HepG2 (cell line): ENCODE data around the gene RSBN1L. TPM values are rescaled to one million over a fixed set of nuclear protein-coding genes. Genes with fewer than 3 reads are reported as not detected.

Source experiments
- ATAC-seq: fragments of 200-7000 bp; cut with Tn5 transposase; 3 replicates; pipeline ENCODE4 v1.9.1; 2020; ENCODE audit warnings: mild to moderate bottlenecking, moderate library complexity
- BruUV-seq: library from RNA; stranded (reverse); fragments of 400-500 nt; replicated peaks from 2 replicates; lab custom pipeline; 2021; lab: Mats Ljungman, UMichigan
- CTCF ChIA-PET: fragments of 300-600 bp; formaldehyde crosslinking; extraction: SDS; loops from one replicate; lab custom pipeline; 2021; ENCODE audit warnings: low total read pairs, inconsistent platforms, low intra/inter-chr PET ratio; lab: Yijun Ruan, JAX
- POLR2A ChIA-PET: fragments of 350-600 bp; sonication (Branson Sonifier 250); formaldehyde crosslinking; loops from one replicate; lab custom pipeline; 2020; ENCODE audit warnings: antibody characterized with exemption, inconsistent platforms; lab: Yijun Ruan, JAX
- DNase-seq: peaks from one replicate; pipeline ENCODE4 v3.0.0-alpha.2; 2015; ENCODE audit warnings: low spot score
- FAIRE-seq: peaks from 3 replicates; lab custom pipeline; 2011; peaks lifted over from hg19 to GRCh38; lab: Jason Lieb, UNC
- H2AFZ ChIP-seq: one replicate; pipeline ENCODE4 v1.6.1; 2011; ENCODE audit warnings: low read length, inconsistent platforms
- H3K27ac ChIP-seq: fragments of 300-600 bp; 3 replicates; pipeline ENCODE4 v1.8.0; 2011; ENCODE audit warnings: mixed run types, mild to moderate bottlenecking, mixed read lengths, low read length, inconsistent platforms; ENCODE audit not compliant: insufficient read depth; ENCODE audit errors: extremely low read length
- H3K27me3 ChIP-seq, 2 experiments: fragments of 200-600 bp in 1 of 2; 2 replicates in 1 of 2; 3 replicates in 1 of 2; pipeline versions ENCODE4 v1.6.0 to v1.8.0; 2011; ENCODE audit warnings: low read length in 2 of 2, mild to moderate bottlenecking in 2 of 2, moderate library complexity in 2 of 2, inconsistent platforms in 1 of 2; ENCODE audit not compliant: insufficient read depth in 2 of 2, control insufficient read depth in 1 of 2
- H3K36me3 ChIP-seq, 2 experiments: fragments of 200-600 bp in 1 of 2; replicated peaks in 1 of 2; 2 replicates in 1 of 2; 3 replicates in 1 of 2; pipeline versions ENCODE4 v1.5.1 to v1.8.0; 2011; ENCODE audit warnings: low read length in 2 of 2, inconsistent platforms in 1 of 2; ENCODE audit not compliant: insufficient read depth in 2 of 2, control insufficient read depth in 1 of 2
- H3K4me1 ChIP-seq: 2 replicates; pipeline ENCODE4 v1.5.1; 2012; ENCODE audit warnings: low read length, inconsistent platforms; ENCODE audit not compliant: insufficient read depth
- H3K4me2 ChIP-seq: 2 replicates; pipeline ENCODE4 v1.6.0; 2011; ENCODE audit warnings: low read depth, low read length, inconsistent platforms
- H3K4me3 ChIP-seq, 3 experiments: fragments of 200-600 bp in 1 of 3; sonication (generic), shearing (Covaris generic) in 1 of 3; replicated peaks in 1 of 3; 2 replicates each; pipeline ENCODE4 v1.5.1; 2011 to 2016; ENCODE audit warnings: low read length in 3 of 3, inconsistent platforms in 2 of 3, low read depth in 2 of 3, mild to moderate bottlenecking in 2 of 3, control low read depth in 1 of 3, mixed read lengths in 1 of 3; ENCODE audit not compliant: insufficient read depth in 1 of 3
- H3K79me2 ChIP-seq: one replicate; pipeline ENCODE4 v1.6.1; 2011; ENCODE audit warnings: low read length, inconsistent platforms; ENCODE audit not compliant: insufficient read depth
- H3K9ac ChIP-seq: 2 replicates; pipeline ENCODE4 v1.6.0; 2011; ENCODE audit warnings: mild to moderate bottlenecking, low read depth, low read length, inconsistent platforms; ENCODE audit not compliant: insufficient read depth
- H3K9me3 ChIP-seq: 2 replicates; pipeline ENCODE4 v1.5.1; 2012; ENCODE audit warnings: mild to moderate bottlenecking, low read length
- H4K20me1 ChIP-seq: 2 replicates; pipeline ENCODE4 v1.6.0; 2011; ENCODE audit warnings: inconsistent platforms, mild to moderate bottlenecking, low read length, moderate library complexity; ENCODE audit not compliant: insufficient read depth
- AKAP8 ChIP-seq: sonication (generic); formaldehyde crosslinking; IDR thresholded peaks from 2 replicates; pipeline ENCODE4 v1.5.1; 2020; ENCODE audit warnings: mild to moderate bottlenecking, missing genetic modification reagents
- CC2D1A ChIP-seq: sonication (generic); formaldehyde crosslinking; IDR thresholded peaks from 2 replicates; pipeline ENCODE4 v1.8.1; 2023; ENCODE audit warnings: mild to moderate bottlenecking, missing genetic modification reagents
- CHD2 ChIP-seq: IDR thresholded peaks from 2 replicates; pipeline ENCODE4 v1.6.1; 2011; ENCODE audit warnings: low read depth, low read length, improper control_type of control experiment
- HDAC2 ChIP-seq: sonication (generic); formaldehyde crosslinking; IDR thresholded peaks from 2 replicates; pipeline ENCODE4 v1.4.0; 2020; ENCODE audit warnings: missing genetic modification reagents
- MIXL1 ChIP-seq: IDR thresholded peaks from 2 replicates; pipeline ENCODE4 v1.6.1; 2016
- NKX3-1 ChIP-seq: sonication (generic); formaldehyde crosslinking; IDR thresholded peaks from 2 replicates; pipeline ENCODE4 v1.5.0; 2020; ENCODE audit warnings: missing genetic modification reagents
- PCBP2 ChIP-seq: fragments of 200-400 bp; formaldehyde crosslinking; optimal IDR thresholded peaks from 2 replicates; pipeline ENCODE3; 2018; ENCODE audit warnings: low read length, low read depth; ENCODE audit not compliant: poor library complexity, severe bottlenecking
- PRDM4 ChIP-seq: sonication (generic); formaldehyde crosslinking; IDR thresholded peaks from 2 replicates; pipeline ENCODE4 v1.9.0; 2021; ENCODE audit warnings: missing genetic modification reagents, borderline replicate concordance
- REXO4 ChIP-seq: sonication (generic); formaldehyde crosslinking; IDR thresholded peaks from 2 replicates; pipeline ENCODE4 v1.8.0; 2022; ENCODE audit warnings: missing genetic modification reagents, mild to moderate bottlenecking, borderline replicate concordance
- TFE3 ChIP-seq: IDR thresholded peaks from 2 replicates; pipeline ENCODE4 v1.6.1; 2016
- ZNF121 ChIP-seq: sonication (generic); formaldehyde crosslinking; IDR thresholded peaks from 2 replicates; pipeline ENCODE4 v1.5.0; 2020; ENCODE audit warnings: mild to moderate bottlenecking, missing genetic modification reagents
- ZNF276 ChIP-seq: sonication (generic); formaldehyde crosslinking; IDR thresholded peaks from 2 replicates; pipeline ENCODE4 v1.4.0; 2020; ENCODE audit warnings: mild to moderate bottlenecking, low read depth, missing genetic modification reagents
- ZNF556 ChIP-seq: sonication (generic); formaldehyde crosslinking; IDR thresholded peaks from 2 replicates; pipeline ENCODE4 v1.4.0; 2020; ENCODE audit warnings: mild to moderate bottlenecking, missing genetic modification reagents, borderline replicate concordance
- ZNF652 ChIP-seq: IDR thresholded peaks from 2 replicates; pipeline ENCODE4 v1.6.1; 2016; ENCODE audit warnings: low read depth, borderline replicate concordance
- ZNF660 ChIP-seq: sonication (generic); formaldehyde crosslinking; IDR thresholded peaks from 2 replicates; pipeline ENCODE4 v1.5.1; 2020; ENCODE audit warnings: mild to moderate bottlenecking, low read depth, missing genetic modification reagents, borderline replicate concordance
- ZNF770 ChIP-seq: sonication (generic); formaldehyde crosslinking; IDR thresholded peaks from 2 replicates; pipeline ENCODE4 v1.5.0; 2020; ENCODE audit warnings: mild to moderate bottlenecking, missing genetic modification reagents
- WGBS: methylation state at CpG from one replicate; pipeline ENCODE4 v1.1.6; 2017; ENCODE audit warnings: low lambda C conversion rate; 5-methylcytosine and 5-hydroxymethylcytosine counted together
- in situ Hi-C: cut with HindIII; loops from 2 replicates; pipeline ENCODE4 v1.10.0; 2017; ENCODE audit warnings: low pct_unique_long_range_greater_than_20kb; ENCODE audit not compliant: extremely low pct_ligation_motif_present
- intact Hi-C: fragments of 100-400 bp; cut with micrococcal nuclease; formaldehyde crosslinking; loops from one replicate; pipeline ENCODE4 v1.10.0; 2022; ENCODE audit not compliant: unreplicated experiment
- polyA plus RNA-seq, 8 experiments: library from polyadenylated mRNA; depleted of rRNA in 3 of 8; stranded (reverse) in 7 of 8; unstranded in 1 of 8; fragments of >200 nt; fragmentation: Illumina TruSeq in 4 of 8; extraction: Trizol in 4 of 8; gene quantifications; 2 replicates each; pipeline versions ENCODE4 v1.2.1 to v1.2.3, GENCODE V29; 2011 to 2016; ENCODE audit warnings: low read depth in 4 of 8, missing spikeins in 1 of 8, mixed read lengths in 1 of 8; ENCODE audit not compliant: insufficient read depth in 1 of 8
- total RNA-seq, 5 experiments: library from RNA; depleted of rRNA; stranded (reverse); fragments of >200 nt; fragmentation: Illumina TruSeq; extraction: Trizol; gene quantifications; 2 replicates each; pipeline ENCODE4 v1.2.3, GENCODE V29; 2016; ENCODE audit warnings: low read depth in 1 of 5

Gene RSBN1L
- total and polyA plus RNA-seq, 2 of the 13 experiments (the other 11 are each of a cell fraction or from before 2014, with no cell fraction given) = 7.7 to 21.3 TPM

GRCh38 chr7:77766801-77767605, 70.7 kb downstream of the RSBN1L start:
- no peak overlapping the region for H3K9ac ChIP-seq
- POLR2A ChIA-PET = no interaction called here
- CTCF ChIA-PET = no interaction called here
- no TSS peak for BruUV-seq
- H3K79me2 ChIP-seq = peaks cover 26% of the 10 kb centered on the region
- no peaks in the 10 kb centered on the region for H3K27me3 ChIP-seq
- peaks cover 3 to 12% of the 10 kb centered on the region in 2 experiments; a peak in 3 of 5 replicates for H3K36me3 ChIP-seq
- FAIRE-seq (no peak), ATAC-seq (no peak; the same call in 2 of the 3 replicates), DNase-seq (no peak)
- in situ Hi-C loops = no loop called here
- H3K27ac ChIP-seq = no peak overlapping the region
- WGBS = 92% methylated on average over 6 of the region's 6 CpGs
- H4K20me1 ChIP-seq = no peaks in the 10 kb centered on the region
- intact Hi-C loops = no loop called here
- H3K4me3 ChIP-seq = no peak overlapping the region; a peak in 1 of 6 replicates
- H3K4me2 ChIP-seq = 0 out of 2 replicates have a peak overlapping the region, but pooled peaks have one; percentile 41
- H2AFZ ChIP-seq = no peak overlapping the region
- no peaks in the 10 kb centered on the region for H3K9me3 ChIP-seq
- H3K4me1 ChIP-seq = peaks cover 25% of the 10 kb centered on the region
- TF ChIP-seq TFE3 (CRISPR knock-in tag) (no peak), CC2D1A (CRISPR knock-in tag) (no peak), MIXL1 (CRISPR knock-in tag) (no peak), ZNF660 (CRISPR knock-in tag) (no peak), NKX3-1 (CRISPR knock-in tag) (no peak), ZNF556 (CRISPR knock-in tag) (no peak), PRDM4 (no peak), CHD2 (no peak), AKAP8 (CRISPR knock-in tag) (no peak), ZNF121 (CRISPR knock-in tag) (peak; percentile 83), PCBP2 (peak; percentile 59), ZNF276 (CRISPR knock-in tag) (no peak), HDAC2 (CRISPR knock-in tag) (no peak), ZNF652 (CRISPR knock-in tag) (no peak), ZNF770 (peak; percentile 40; the same call in 1 of the 2 replicates), REXO4 (CRISPR knock-in tag) (no peak)
